ENCODE measurements around the gene IGF2BP2. TPM values are rescaled to one million over a fixed set of nuclear protein-coding genes. Genes with fewer than 3 reads are reported as not detected.

The IGF2BP2 gene
- total and polyA plus RNA-seq, 2 of the 8 experiments (the other 6 are each of a cell fraction or from before 2014, with no cell fraction given): 7.4 to 121 TPM

DNA sequence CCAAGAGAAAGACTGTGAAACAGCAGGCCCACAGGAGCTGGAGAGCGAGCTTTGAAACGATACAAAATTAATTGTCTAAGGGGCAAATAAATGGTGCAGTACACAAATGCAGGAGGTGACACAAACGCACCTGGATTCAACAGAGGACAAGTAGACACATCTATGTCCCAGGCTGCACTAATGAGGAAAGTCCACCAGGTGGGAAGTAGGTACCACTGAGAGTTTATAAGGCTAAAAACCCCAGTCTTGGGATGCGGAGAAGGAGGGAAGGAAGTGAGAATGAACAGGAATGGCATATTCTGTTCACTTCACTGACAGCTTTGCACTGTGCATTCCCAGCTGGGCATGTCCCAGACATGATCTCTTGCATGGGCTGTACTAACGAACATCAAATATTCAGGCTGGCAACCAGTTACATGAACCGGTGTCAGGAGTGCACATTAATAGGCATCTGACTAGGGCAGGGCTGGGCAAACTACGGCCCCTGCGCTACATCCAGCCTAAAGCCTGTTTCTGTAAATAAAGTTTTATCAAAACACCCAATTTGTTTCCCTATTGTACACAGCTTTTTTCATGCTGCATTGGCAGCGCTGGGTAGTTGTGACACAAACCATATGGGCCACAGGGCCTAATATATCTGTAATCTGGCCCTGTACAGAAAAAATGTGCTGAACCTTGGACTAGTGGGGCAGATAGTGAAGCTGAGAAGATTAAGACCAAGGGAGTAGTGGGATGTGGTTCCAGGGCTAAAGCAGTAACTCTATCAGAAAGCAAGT, 107.0 kb downstream of the IGF2BP2 start:
- 88% methylated on average over 9 of the region's 9 CpGs; no CpG with 5 or more reads in 1 of the 2 experiments for WGBS, 2 experiments (ENCODE audit: extremely low coverage in 1 of 2, insufficient coverage in 1 of 2, insufficient read length in 1 of 2, insufficient replicate concordance in 2 of 2, low coverage in 1 of 2, low lambda C conversion rate in 2 of 2, missing lambda C conversion rate in 1 of 2)
- Histone ChIP-seq H3K14ac (ENCODE audit: insufficient read length) (no peak overlapping the region), H4K20me1 (replicated peaks in 1 of 2; ENCODE audit: control insufficient read depth in 1 of 2, insufficient read depth in 2 of 2, low read length in 2 of 2) (peaks cover 8 to 20% of the 10 kb centered on the region in 2 experiments), H4K5ac (ENCODE audit: insufficient read length, low read depth, low read length) (no peak overlapping the region), H3K18ac (ENCODE audit: extremely low read depth, low read length) (no peak overlapping the region), H3K9me3 (ENCODE audit: insufficient read depth in 2 of 2, low read depth in 1 of 2, low read length in 1 of 2) (no peaks in the 10 kb centered on the region), H3K79me2 (ENCODE audit: control insufficient read depth in 1 of 2, insufficient read depth in 2 of 2, low read length in 2 of 2) (peaks cover 14 to 94% of the 10 kb centered on the region in 2 experiments), H2BK20ac (ENCODE audit: low read length) (no peak overlapping the region), H3K23ac (ENCODE audit: insufficient read length) (no peak overlapping the region), H2AFZ (ENCODE audit: low read length) (no peak overlapping the region), H2BK15ac (ENCODE audit: low read length) (no peak overlapping the region), H2BK12ac (ENCODE audit: low read depth, low read length) (no peak overlapping the region), H2AK5ac (ENCODE audit: low read depth, low read length) (no peak overlapping the region; the same call in 1 of the 2 replicates), H3K79me1 (ENCODE audit: low read depth, low read length) (peaks cover 24% of the 10 kb centered on the region), H3K23me2 (ENCODE audit: low read depth, low read length) (no peaks in the 10 kb centered on the region; the same call in 1 of the 2 replicates), H3K27me3 (replicated peaks in 1 of 4; ENCODE audit: control insufficient read depth in 3 of 4, extremely low read depth in 1 of 4, insufficient read depth in 3 of 4, low read length in 3 of 4) (no peaks in the 10 kb centered on the region), H2BK120ac (replicated peaks; ENCODE audit: low read depth, low read length) (no peak overlapping the region), H3K36me3 (ENCODE audit: control insufficient read depth in 2 of 4, insufficient read depth in 4 of 4, low read length in 3 of 4) (no peaks in the 10 kb centered on the region; a peak in 1 of 8 replicates), H4K8ac (ENCODE audit: extremely low read depth, insufficient read depth, low read length) (no peak overlapping the region), H3K4me2 (ENCODE audit: insufficient read depth in 1 of 2, low read depth in 2 of 2, low read length in 2 of 2) (no peak overlapping the region; a peak in 1 of 4 replicates), H3K4me1 (replicated peaks in 1 of 4; ENCODE audit: control insufficient read depth in 3 of 4, insufficient read depth in 4 of 4, low read length in 3 of 4) (peaks cover 12 to 28% (median 19%) of the 10 kb centered on the region in 4 experiments), H4K91ac (replicated peaks; ENCODE audit: insufficient read length, low read length) (peak overlapping the region; percentile 2), H3K27ac (ENCODE audit: low read depth, low read length) (no peak overlapping the region), H3K4ac (replicated peaks; ENCODE audit: insufficient read length, low read depth, low read length) (no peak overlapping the region), H3K4me3 (ENCODE audit: extremely low read depth in 1 of 4, insufficient read depth in 2 of 4, low read depth in 3 of 4, low read length in 4 of 4) (no peak overlapping the region), H2BK5ac (ENCODE audit: low read depth, low read length) (no peak overlapping the region), H3K56ac (replicated peaks; ENCODE audit: insufficient read length, low read depth, low read length) (no peak overlapping the region), H3K9ac (replicated peaks in 1 of 4; ENCODE audit: extremely low read depth in 1 of 4, low read depth in 3 of 4, low read length in 3 of 4) (no peak overlapping the region; a peak in 1 of 7 replicates)
- no peak for DNase-seq (ENCODE audit: low read depth in 1 of 2, low spot score in 2 of 2)
- FAIRE-seq: no peak
- ChIA-PET POLR2A (ENCODE audit: partially characterized antibody) (interaction anchor here (0.9 to 2.5 kb wide), 4 partner anchors 15 to 196 kb away, joined by 3 to 11 read pairs (median 3); no protein-coding TSS in a partner anchor), CTCF (ENCODE audit: partially characterized antibody) (interaction anchor here (1.0 to 2.9 kb wide), 8 partner anchors 14 to 187 kb away, joined by 3 to 13 read pairs (median 7); no protein-coding TSS in a partner anchor)

Measured in H1 (cell line).